Measurements from ENCODE around the gene ELK4.

The ELK4 gene

GRCh38 chr1:205595861-205596260 is 36.0 kb downstream of the ELK4 start:
- Histone ChIP-seq H3K36me3 (ENCODE audit: insufficient read depth, low read length) (peaks cover 28% of the 10 kb centered on the region; the same call in 1 of the 2 replicates), H3K4me3 (ENCODE audit: low read length, poor library complexity, severe bottlenecking) (no peak overlapping the region), H3F3A (ENCODE audit: low read depth) (no peaks in the 10 kb centered on the region), H3K9ac (ENCODE audit: low read depth, low read length, poor library complexity, severe bottlenecking) (no peak overlapping the region), H3K9me2 (replicated peaks; ENCODE audit: low read depth, low read length) (no peaks in the 10 kb centered on the region), H3K4me1 (ENCODE audit: insufficient read depth, low read length, poor library complexity, severe bottlenecking) (peaks cover 12% of the 10 kb centered on the region), H3K27me3 (ENCODE audit: insufficient read depth, low read length, poor library complexity, severe bottlenecking) (no peaks in the 10 kb centered on the region), H3K4me2 (ENCODE audit: low read depth, low read length, poor library complexity, severe bottlenecking) (no peak overlapping the region), H3K9me3 (ENCODE audit: insufficient read depth, low read depth, low read length) (no peaks in the 10 kb centered on the region), H4K20me1 (ENCODE audit: insufficient read depth, low read length, poor library complexity, severe bottlenecking) (no peaks in the 10 kb centered on the region), H2AFZ (ENCODE audit: low read length) (no peak overlapping the region), H3K79me2 (ENCODE audit: insufficient read depth, low read length) (no peaks in the 10 kb centered on the region)
- TF ChIP-seq EZH2phosphoT487 (IDR thresholded peaks at IDR 0.05; ENCODE audit: borderline replicate concordance), result no peak
- TF ChIP-seq, protein P1, sequence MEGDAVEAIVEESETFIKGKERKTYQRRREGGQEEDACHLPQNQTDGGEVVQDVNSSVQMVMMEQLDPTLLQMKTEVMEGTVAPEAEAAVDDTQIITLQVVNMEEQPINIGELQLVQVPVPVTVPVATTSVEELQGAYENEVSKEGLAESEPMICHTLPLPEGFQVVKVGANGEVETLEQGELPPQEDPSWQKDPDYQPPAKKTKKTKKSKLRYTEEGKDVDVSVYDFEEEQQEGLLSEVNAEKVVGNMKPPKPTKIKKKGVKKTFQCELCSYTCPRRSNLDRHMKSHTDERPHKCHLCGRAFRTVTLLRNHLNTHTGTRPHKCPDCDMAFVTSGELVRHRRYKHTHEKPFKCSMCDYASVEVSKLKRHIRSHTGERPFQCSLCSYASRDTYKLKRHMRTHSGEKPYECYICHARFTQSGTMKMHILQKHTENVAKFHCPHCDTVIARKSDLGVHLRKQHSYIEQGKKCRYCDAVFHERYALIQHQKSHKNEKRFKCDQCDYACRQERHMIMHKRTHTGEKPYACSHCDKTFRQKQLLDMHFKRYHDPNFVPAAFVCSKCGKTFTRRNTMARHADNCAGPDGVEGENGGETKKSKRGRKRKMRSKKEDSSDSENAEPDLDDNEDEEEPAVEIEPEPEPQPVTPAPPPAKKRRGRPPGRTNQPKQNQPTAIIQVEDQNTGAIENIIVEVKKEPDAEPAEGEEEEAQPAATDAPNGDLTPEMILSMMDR (conservative IDR thresholded peaks at IDR 0.05; ENCODE audit: low read length), result no peak

DNA sequence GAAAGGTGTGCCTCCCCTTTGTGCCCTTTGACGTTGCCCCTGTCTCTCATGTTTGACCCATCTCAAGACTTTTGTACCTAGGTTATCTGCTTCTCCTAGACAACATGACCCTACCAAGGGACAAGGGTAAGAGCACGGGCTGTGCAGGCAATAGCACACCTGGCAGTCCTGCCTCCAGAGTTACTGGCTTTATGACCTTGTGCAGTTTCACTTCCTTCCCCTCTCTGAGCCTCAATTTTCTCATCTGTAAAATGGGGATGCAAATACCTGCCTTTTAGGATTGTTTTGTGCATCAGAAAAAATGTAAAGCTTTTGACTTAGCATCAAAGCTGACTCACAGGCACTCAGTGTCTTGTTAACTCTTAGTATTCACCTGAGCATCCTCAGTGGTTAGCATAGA is 36.4 kb downstream of the ELK4 start:
- no peaks in the 10 kb centered on the region for H3K27me3 ChIP-seq (ENCODE audit: insufficient read depth, low read length, poor library complexity, severe bottlenecking)
- no peak for TF ChIP-seq EZH2phosphoT487 (IDR thresholded peaks at IDR 0.05; ENCODE audit: borderline replicate concordance)
- TF ChIP-seq, protein P1 (conservative IDR thresholded peaks at IDR 0.05; ENCODE audit: low read length), result no peak
- H3K4me1 ChIP-seq (ENCODE audit: insufficient read depth, low read length, poor library complexity, severe bottlenecking), result peaks cover 12% of the 10 kb centered on the region
- no peaks in the 10 kb centered on the region for H3K9me2 ChIP-seq (replicated peaks; ENCODE audit: low read depth, low read length)
- no peak overlapping the region for H3K4me3 ChIP-seq (ENCODE audit: low read length, poor library complexity, severe bottlenecking)
- no peaks in the 10 kb centered on the region for H4K20me1 ChIP-seq (ENCODE audit: insufficient read depth, low read length, poor library complexity, severe bottlenecking)
- H3K9ac ChIP-seq (ENCODE audit: low read depth, low read length, poor library complexity, severe bottlenecking), result no peak overlapping the region
- no peak overlapping the region for H2AFZ ChIP-seq (ENCODE audit: low read length)
- no peaks in the 10 kb centered on the region for H3K79me2 ChIP-seq (ENCODE audit: insufficient read depth, low read length)
- no peaks in the 10 kb centered on the region for H3K9me3 ChIP-seq (ENCODE audit: insufficient read depth, low read depth, low read length)
- H3F3A ChIP-seq (ENCODE audit: low read depth), result no peaks in the 10 kb centered on the region
- peaks cover 23% of the 10 kb centered on the region; the same call in 1 of the 2 replicates for H3K36me3 ChIP-seq (ENCODE audit: insufficient read depth, low read length)
- H3K4me2 ChIP-seq (ENCODE audit: low read depth, low read length, poor library complexity, severe bottlenecking), result no peak overlapping the region

DNA sequence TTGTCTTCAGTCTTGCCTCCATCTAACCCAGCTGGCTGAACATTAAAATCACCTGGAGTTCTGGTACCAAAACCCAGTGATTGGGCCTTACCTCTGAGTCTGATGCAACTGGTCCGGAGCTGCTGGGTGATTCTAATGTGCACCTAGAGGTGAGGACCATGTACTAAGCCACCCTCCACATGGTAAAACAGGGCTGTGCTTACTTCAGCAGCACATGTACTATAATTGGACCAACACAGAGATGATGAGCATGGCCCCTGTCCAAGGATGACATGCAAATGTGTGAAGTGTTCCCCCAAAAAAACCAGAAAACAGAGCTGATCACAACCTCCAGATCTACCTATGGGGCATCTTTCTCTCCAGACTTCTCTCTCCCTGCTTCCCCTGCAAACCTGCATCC is 37.0 kb downstream of the ELK4 start:
- Histone ChIP-seq H4K20me1 (ENCODE audit: insufficient read depth, low read length, poor library complexity, severe bottlenecking) (no peaks in the 10 kb centered on the region), H3K4me3 (ENCODE audit: low read length, poor library complexity, severe bottlenecking) (no peak overlapping the region), H3K4me1 (ENCODE audit: insufficient read depth, low read length, poor library complexity, severe bottlenecking) (peaks cover 12% of the 10 kb centered on the region)

More for the DNA sequence above, 37.0 kb downstream of the ELK4 start:
- Histone ChIP-seq H3K9me2 (replicated peaks; ENCODE audit: low read depth, low read length) (no peaks in the 10 kb centered on the region), H3K9ac (ENCODE audit: low read depth, low read length, poor library complexity, severe bottlenecking) (no peak overlapping the region), H3K4me2 (ENCODE audit: low read depth, low read length, poor library complexity, severe bottlenecking) (no peak overlapping the region), H3K27me3 (ENCODE audit: insufficient read depth, low read length, poor library complexity, severe bottlenecking) (no peaks in the 10 kb centered on the region), H3K9me3 (ENCODE audit: insufficient read depth, low read depth, low read length) (no peaks in the 10 kb centered on the region), H2AFZ (ENCODE audit: low read length) (no peak overlapping the region), H3F3A (ENCODE audit: low read depth) (no peaks in the 10 kb centered on the region), H3K36me3 (ENCODE audit: insufficient read depth, low read length) (peaks cover 18% of the 10 kb centered on the region; the same call in 1 of the 2 replicates), H3K79me2 (ENCODE audit: insufficient read depth, low read length) (no peaks in the 10 kb centered on the region)
- TF ChIP-seq, protein P1 (conservative IDR thresholded peaks at IDR 0.05; ENCODE audit: low read length), result no peak
- no peak for TF ChIP-seq EZH2phosphoT487 (IDR thresholded peaks at IDR 0.05; ENCODE audit: borderline replicate concordance)
